Activated naive CD4-positive, alpha-beta T cell treated with anti-CD3 and anti-CD28 coated beads for 36 hours (primary cell): ENCODE data around the gene NXPH4. TPM values are rescaled to one million over a fixed set of nuclear protein-coding genes. Genes with fewer than 3 reads are reported as not detected.

Experiments
- CTCF ChIA-PET: fragments of 350-600 bp; sonication (Branson Sonifier 250); formaldehyde crosslinking; loops from one replicate; lab custom pipeline; 2021; ENCODE audit warnings: antibody characterized with exemption; lab: Charles Lee
- DNase-seq: peaks from one replicate; pipeline ENCODE4 v3.0.0-alpha.2; 2020
- H3K27ac Mint-ChIP-seq: one replicate; pipeline ENCODE4 v1.8.0; 2021; ENCODE audit warnings: mild to moderate bottlenecking, mixed read lengths
- H3K27me3 Mint-ChIP-seq: one replicate; pipeline ENCODE4 v1.8.0; 2021; ENCODE audit warnings: low read depth, mixed read lengths
- H3K36me3 Mint-ChIP-seq: one replicate; pipeline ENCODE4 v1.8.0; 2021; ENCODE audit warnings: low read depth, mixed read lengths
- H3K4me1 Mint-ChIP-seq: one replicate; pipeline ENCODE4 v1.8.0; 2021; ENCODE audit warnings: low read depth, mixed read lengths
- H3K4me3 Mint-ChIP-seq: one replicate; pipeline ENCODE4 v1.8.0; 2021; ENCODE audit warnings: mild to moderate bottlenecking, moderate library complexity, mixed read lengths
- H3K9me3 Mint-ChIP-seq: one replicate; pipeline ENCODE4 v1.8.0; 2021; ENCODE audit warnings: mixed read lengths
- intact Hi-C: fragments of 100-400 bp; cut with micrococcal nuclease; formaldehyde crosslinking; loops from one replicate; pipeline ENCODE4 v1.15.1; 2023
- total RNA-seq, 2 experiments: library from RNA; stranded (reverse); gene quantifications; one replicate each; pipeline ENCODE4 v1.2.3, GENCODE V29; 2021

Gene NXPH4
- total RNA-seq, 2 experiments from 2014 or later = 0.25 to 0.79 TPM

GRCh38 chr12:57176139-57176477, 40.5 kb upstream of the NXPH4 start:
- no peaks in the 10 kb centered on the region for H3K27me3 Mint-ChIP-seq
- no peaks in the 10 kb centered on the region for H3K4me1 Mint-ChIP-seq
- H3K36me3 Mint-ChIP-seq = no peaks in the 10 kb centered on the region
- no peak overlapping the region for H3K4me3 Mint-ChIP-seq
- intact Hi-C loops = no loop called here
- no peak overlapping the region for H3K27ac Mint-ChIP-seq
- H3K9me3 Mint-ChIP-seq = no peaks in the 10 kb centered on the region
- no peak for DNase-seq
- CTCF ChIA-PET = interaction anchor here (1.1 to 11.5 kb wide), 7 partner anchors 8 to 64 kb away, joined by 3 to 252 read pairs (median 4); partner anchors contain the start of gene LRP1

GRCh38 chr12:57176846-57177245, 39.7 kb upstream of the NXPH4 start:
- Mint-ChIP-seq H3K4me1 (no peaks in the 10 kb centered on the region), H3K27ac (no peak overlapping the region), H3K9me3 (no peaks in the 10 kb centered on the region), H3K36me3 (no peaks in the 10 kb centered on the region), H3K27me3 (no peaks in the 10 kb centered on the region), H3K4me3 (no peak overlapping the region)
- no peak for DNase-seq
- intact Hi-C loops = no loop called here
- CTCF ChIA-PET = interaction anchor here (1.2 to 11.5 kb wide), 4 partner anchors 10 to 65 kb away, joined by 4 to 252 read pairs (median 10); partner anchors contain the start of gene LRP1

DNA sequence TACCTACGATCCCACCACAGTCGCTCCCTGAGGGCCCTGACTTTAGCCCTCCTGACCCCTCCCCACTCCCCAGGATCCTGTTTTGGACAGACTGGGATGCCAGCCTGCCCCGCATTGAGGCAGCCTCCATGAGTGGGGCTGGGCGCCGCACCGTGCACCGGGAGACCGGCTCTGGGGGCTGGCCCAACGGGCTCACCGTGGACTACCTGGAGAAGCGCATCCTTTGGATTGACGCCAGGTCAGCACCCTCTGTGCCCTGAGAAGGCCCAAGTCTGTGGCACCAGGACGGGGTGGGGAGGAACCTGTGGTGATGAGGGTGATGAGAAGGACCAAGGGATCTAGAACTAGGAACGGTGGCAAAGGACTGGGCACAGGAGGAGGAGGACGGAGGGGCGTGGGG, 39.2 kb upstream of the NXPH4 start:
- intact Hi-C loops = no loop called here
- no peaks in the 10 kb centered on the region for H3K36me3 Mint-ChIP-seq
- no peak overlapping the region for H3K27ac Mint-ChIP-seq
- no peaks in the 10 kb centered on the region for H3K9me3 Mint-ChIP-seq
- DNase-seq = no peak
- no peak overlapping the region for H3K4me3 Mint-ChIP-seq
- CTCF ChIA-PET = interaction anchor here (2.3 to 11.5 kb wide), 2 partner anchors 10 to 52 kb away, joined by 16 to 252 read pairs; partner anchors contain the start of gene LRP1
- no peaks in the 10 kb centered on the region for H3K4me1 Mint-ChIP-seq
- H3K27me3 Mint-ChIP-seq = no peaks in the 10 kb centered on the region

DNA sequence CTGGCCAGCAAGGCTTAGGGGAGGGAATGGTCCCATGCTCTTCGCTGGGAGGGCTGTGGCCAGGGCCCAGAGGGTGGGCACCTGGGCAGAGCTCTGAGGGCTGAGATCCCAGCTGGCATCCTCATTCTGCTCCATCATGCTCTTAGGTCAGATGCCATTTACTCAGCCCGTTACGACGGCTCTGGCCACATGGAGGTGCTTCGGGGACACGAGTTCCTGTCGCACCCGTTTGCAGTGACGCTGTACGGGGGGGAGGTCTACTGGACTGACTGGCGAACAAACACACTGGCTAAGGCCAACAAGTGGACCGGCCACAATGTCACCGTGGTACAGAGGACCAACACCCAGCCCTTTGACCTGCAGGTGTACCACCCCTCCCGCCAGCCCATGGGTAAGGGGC, 38.4 kb upstream of the NXPH4 start:
- H3K4me3 Mint-ChIP-seq = no peak overlapping the region
- intact Hi-C loops = no loop called here
- H3K36me3 Mint-ChIP-seq = no peaks in the 10 kb centered on the region
- H3K4me1 Mint-ChIP-seq = no peaks in the 10 kb centered on the region
- H3K27ac Mint-ChIP-seq = no peak overlapping the region
- no peaks in the 10 kb centered on the region for H3K27me3 Mint-ChIP-seq
- CTCF ChIA-PET = interaction anchor here (0.8 to 1.5 kb wide), 3 partner anchors 13 to 109 kb away, joined by 3 to 5 read pairs (median 3); no protein-coding TSS in a partner anchor
- no peak for DNase-seq
- no peaks in the 10 kb centered on the region for H3K9me3 Mint-ChIP-seq

DNA sequence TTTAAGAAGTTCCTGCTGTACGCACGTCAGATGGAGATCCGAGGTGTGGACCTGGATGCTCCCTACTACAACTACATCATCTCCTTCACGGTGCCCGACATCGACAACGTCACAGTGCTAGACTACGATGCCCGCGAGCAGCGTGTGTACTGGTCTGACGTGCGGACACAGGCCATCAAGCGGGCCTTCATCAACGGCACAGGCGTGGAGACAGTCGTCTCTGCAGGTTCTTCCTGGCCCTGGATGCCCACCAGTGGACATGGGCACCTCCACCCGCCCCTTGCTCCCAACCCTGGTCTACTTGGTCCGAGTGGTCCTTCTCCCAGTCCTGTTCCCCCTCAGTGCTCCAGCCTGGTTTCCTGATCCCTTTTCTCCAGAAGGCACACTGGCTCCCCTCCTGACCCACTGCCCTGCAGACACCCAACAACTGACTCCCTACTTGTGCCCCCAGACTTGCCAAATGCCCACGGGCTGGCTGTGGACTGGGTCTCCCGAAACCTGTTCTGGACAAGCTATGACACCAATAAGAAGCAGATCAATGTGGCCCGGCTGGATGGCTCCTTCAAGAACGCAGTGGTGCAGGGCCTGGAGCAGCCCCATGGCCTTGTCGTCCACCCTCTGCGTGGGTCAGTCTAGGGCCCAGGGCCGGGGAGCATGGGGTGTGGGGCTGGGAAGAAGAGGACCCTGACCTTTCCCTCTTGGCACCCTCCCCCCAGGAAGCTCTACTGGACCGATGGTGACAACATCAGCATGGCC, 37.1 kb upstream of the NXPH4 start:
- Mint-ChIP-seq H3K4me3 (no peak overlapping the region), H3K27ac (no peak overlapping the region), H3K27me3 (no peaks in the 10 kb centered on the region), H3K36me3 (no peaks in the 10 kb centered on the region), H3K9me3 (no peaks in the 10 kb centered on the region), H3K4me1 (no peaks in the 10 kb centered on the region)
- CTCF ChIA-PET = interaction anchor here (0.8 to 6.0 kb wide), 5 partner anchors 11 to 57 kb away, joined by 3 to 125 read pairs (median 4); no protein-coding TSS in a partner anchor
- no peak for DNase-seq
- intact Hi-C loops = loop anchor here (5.0 kb wide), 1 partner anchor 422 kb away; no protein-coding TSS in a partner anchor

- DNase-seq = no peak
- H3K9me3 Mint-ChIP-seq = no peaks in the 10 kb centered on the region
- no peaks in the 10 kb centered on the region for H3K4me1 Mint-ChIP-seq
- H3K4me3 Mint-ChIP-seq = no peak overlapping the region
- CTCF ChIA-PET = interaction anchor here (0.9 to 6.0 kb wide), 6 partner anchors 8 to 121 kb away, joined by 3 to 125 read pairs (median 5); no protein-coding TSS in a partner anchor
- no peaks in the 10 kb centered on the region for H3K36me3 Mint-ChIP-seq
- intact Hi-C loops = loop anchor here (5.0 kb wide), 1 partner anchor 423 kb away; no protein-coding TSS in a partner anchor
- H3K27me3 Mint-ChIP-seq = no peaks in the 10 kb centered on the region
- H3K27ac Mint-ChIP-seq = no peak overlapping the region
Observed at GRCh38 chr12:57180321-57180989, 36.1 kb upstream of the NXPH4 start.

DNA sequence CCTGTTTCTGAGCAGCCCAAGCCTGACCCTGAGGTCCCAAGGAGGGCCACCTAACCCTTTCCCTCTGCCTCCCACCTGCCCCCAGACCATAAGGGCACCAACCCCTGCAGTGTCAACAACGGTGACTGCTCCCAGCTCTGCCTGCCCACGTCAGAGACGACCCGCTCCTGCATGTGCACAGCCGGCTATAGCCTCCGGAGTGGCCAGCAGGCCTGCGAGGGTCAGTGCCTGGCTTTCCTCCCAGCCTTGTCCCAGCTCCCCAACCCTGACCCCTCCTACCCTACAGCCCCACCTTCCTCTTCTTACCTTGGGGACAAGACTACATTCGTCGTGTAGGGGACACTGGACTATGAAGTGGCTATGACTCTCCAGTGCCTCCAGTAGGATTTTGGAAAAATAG, 35.5 kb upstream of the NXPH4 start:
- CTCF ChIA-PET = interaction anchor here (0.6 to 6.0 kb wide), 9 partner anchors 9 to 172 kb away, joined by 3 to 125 read pairs (median 6); no protein-coding TSS in a partner anchor
- DNase-seq = no peak
- H3K4me3 Mint-ChIP-seq = no peak overlapping the region
- H3K36me3 Mint-ChIP-seq = no peaks in the 10 kb centered on the region
- H3K27ac Mint-ChIP-seq = no peak overlapping the region
- H3K4me1 Mint-ChIP-seq = no peaks in the 10 kb centered on the region
- no peaks in the 10 kb centered on the region for H3K9me3 Mint-ChIP-seq
- H3K27me3 Mint-ChIP-seq = no peaks in the 10 kb centered on the region
- intact Hi-C loops = loop anchor here (5.0 kb wide), 1 partner anchor 424 kb away; no protein-coding TSS in a partner anchor

GRCh38 chr12:57181561-57182155, 34.9 kb upstream of the NXPH4 start:
- Mint-ChIP-seq H3K27ac (no peak overlapping the region), H3K27me3 (no peaks in the 10 kb centered on the region), H3K4me3 (no peak overlapping the region), H3K9me3 (no peaks in the 10 kb centered on the region), H3K4me1 (no peaks in the 10 kb centered on the region), H3K36me3 (no peaks in the 10 kb centered on the region)
- no peak for DNase-seq
- intact Hi-C loops = loop anchor here (5.0 kb wide), 1 partner anchor 424 kb away; no protein-coding TSS in a partner anchor
- CTCF ChIA-PET = interaction anchor here (0.6 to 6.0 kb wide), 17 partner anchors 9 to 553 kb away, joined by 3 to 125 read pairs (median 4); partner anchors contain the start of gene TAC3

GRCh38 chr12:57182918-57183575, 33.5 kb upstream of the NXPH4 start:
- Mint-ChIP-seq H3K27ac (no peak overlapping the region), H3K4me1 (no peaks in the 10 kb centered on the region), H3K9me3 (no peaks in the 10 kb centered on the region), H3K4me3 (no peak overlapping the region), H3K36me3 (no peaks in the 10 kb centered on the region), H3K27me3 (no peaks in the 10 kb centered on the region)
- peak; percentile 90 for DNase-seq
- intact Hi-C loops = loop anchor here (1.0 to 5.0 kb wide), 4 partner anchors 59 to 426 kb away; no protein-coding TSS in a partner anchor
- CTCF ChIA-PET = interaction anchor here (0.5 to 6.0 kb wide), 23 partner anchors 8 to 440 kb away, joined by 3 to 125 read pairs (median 4); partner anchors contain the start of genes LRP1-AS, TAC3 and ZBTB39

- DNase-seq = no peak
- CTCF ChIA-PET = interaction anchor here (0.6 to 6.0 kb wide), 15 partner anchors 9 to 457 kb away, joined by 3 to 125 read pairs (median 5); partner anchors contain the start of genes LRP1 and LRP1-AS
- no peaks in the 10 kb centered on the region for H3K27me3 Mint-ChIP-seq
- H3K36me3 Mint-ChIP-seq = no peaks in the 10 kb centered on the region
- H3K27ac Mint-ChIP-seq = no peak overlapping the region
- intact Hi-C loops = loop anchor here (1.0 to 5.0 kb wide), 4 partner anchors 60 to 427 kb away; no protein-coding TSS in a partner anchor
- no peaks in the 10 kb centered on the region for H3K9me3 Mint-ChIP-seq
- no peak overlapping the region for H3K4me3 Mint-ChIP-seq
- no peaks in the 10 kb centered on the region for H3K4me1 Mint-ChIP-seq
Observed at GRCh38 chr12:57183939-57184725, 32.5 kb upstream of the NXPH4 start.

- Mint-ChIP-seq H3K36me3 (no peaks in the 10 kb centered on the region), H3K4me1 (no peaks in the 10 kb centered on the region), H3K4me3 (no peak overlapping the region), H3K27me3 (no peaks in the 10 kb centered on the region), H3K27ac (no peak overlapping the region), H3K9me3 (no peaks in the 10 kb centered on the region)
- intact Hi-C loops = no loop called here
- DNase-seq = no peak
- CTCF ChIA-PET = interaction anchor here (0.8 to 6.0 kb wide), 6 partner anchors 12 to 63 kb away, joined by 3 to 125 read pairs (median 8); partner anchors contain the start of gene LRP1
Observed at GRCh38 chr12:57185403-57185802, 31.2 kb upstream of the NXPH4 start.
